ENCODE results near the gene RNU1-3.
"Not testable (repeated sequence)": the region's sequence is repeated elsewhere in the genome, so short reads cannot be mapped to it uniquely, and the experiment has no call there.

DNA sequence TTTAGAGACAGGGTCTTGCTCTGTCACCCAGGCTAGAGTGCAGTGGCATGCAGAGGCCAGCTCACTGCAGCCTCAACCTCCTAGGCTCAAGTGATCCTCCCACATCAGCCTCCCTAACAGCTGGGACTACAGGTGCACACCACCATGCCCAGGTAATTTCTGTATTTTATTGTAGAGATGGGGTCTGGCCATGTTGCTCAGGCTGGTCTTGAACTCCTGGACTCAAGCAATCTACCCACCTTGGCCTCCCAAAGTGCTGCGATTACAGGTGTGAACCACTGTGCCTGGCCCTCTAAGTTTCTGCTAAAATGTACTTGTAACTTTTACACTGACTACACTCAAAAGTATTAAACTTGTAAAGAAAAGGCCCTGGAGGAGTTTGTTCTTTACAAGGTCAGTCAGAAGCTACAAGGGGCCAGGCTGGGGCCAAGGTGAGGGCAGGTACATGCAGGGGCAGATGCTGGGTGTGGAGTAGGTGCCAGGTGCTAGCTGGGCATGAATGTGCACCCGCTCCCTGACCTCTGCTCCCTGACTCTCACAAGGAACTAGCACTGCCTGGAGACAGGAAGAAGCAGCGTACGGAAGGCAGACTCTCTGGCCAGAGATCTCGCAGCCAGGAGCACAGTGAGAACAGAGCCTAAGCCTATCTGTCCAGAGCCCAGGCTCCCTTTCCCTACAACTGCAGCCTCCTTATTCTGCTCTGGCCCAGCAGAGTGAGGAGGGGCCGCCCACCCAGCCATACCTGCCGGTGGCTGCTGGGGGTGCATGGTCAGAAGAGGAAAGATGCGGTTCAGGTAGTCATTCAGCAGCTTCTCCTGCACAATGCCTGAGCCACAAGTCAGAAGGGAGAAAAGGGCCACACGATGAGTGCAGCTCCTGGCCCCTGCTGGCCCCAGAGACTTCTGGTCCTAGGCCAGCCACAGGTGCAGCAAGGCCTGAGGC is 24.5 kb downstream of the RNU1-3 start:
- TF ChIP-seq, protein P1, sequence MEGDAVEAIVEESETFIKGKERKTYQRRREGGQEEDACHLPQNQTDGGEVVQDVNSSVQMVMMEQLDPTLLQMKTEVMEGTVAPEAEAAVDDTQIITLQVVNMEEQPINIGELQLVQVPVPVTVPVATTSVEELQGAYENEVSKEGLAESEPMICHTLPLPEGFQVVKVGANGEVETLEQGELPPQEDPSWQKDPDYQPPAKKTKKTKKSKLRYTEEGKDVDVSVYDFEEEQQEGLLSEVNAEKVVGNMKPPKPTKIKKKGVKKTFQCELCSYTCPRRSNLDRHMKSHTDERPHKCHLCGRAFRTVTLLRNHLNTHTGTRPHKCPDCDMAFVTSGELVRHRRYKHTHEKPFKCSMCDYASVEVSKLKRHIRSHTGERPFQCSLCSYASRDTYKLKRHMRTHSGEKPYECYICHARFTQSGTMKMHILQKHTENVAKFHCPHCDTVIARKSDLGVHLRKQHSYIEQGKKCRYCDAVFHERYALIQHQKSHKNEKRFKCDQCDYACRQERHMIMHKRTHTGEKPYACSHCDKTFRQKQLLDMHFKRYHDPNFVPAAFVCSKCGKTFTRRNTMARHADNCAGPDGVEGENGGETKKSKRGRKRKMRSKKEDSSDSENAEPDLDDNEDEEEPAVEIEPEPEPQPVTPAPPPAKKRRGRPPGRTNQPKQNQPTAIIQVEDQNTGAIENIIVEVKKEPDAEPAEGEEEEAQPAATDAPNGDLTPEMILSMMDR (IDR thresholded peaks at IDR 0.05; ENCODE audit: low read depth, low read length): not testable (repeated sequence)
- TF ChIP-seq EZH2phosphoT487 (IDR thresholded peaks at IDR 0.05; ENCODE audit: low read depth): not testable (repeated sequence)
